ENCODE results near the gene POLE.

GRCh38 chr12:132579744-132580143, 107.4 kb downstream of the POLE start:
- TF ChIP-seq CTCF (IDR thresholded peaks at IDR 0.05) (no peak), POLR2A (IDR thresholded peaks at IDR 0.05) (no peak)

Measured in Peyer's patch (tissue), 4 donors.